SJCRH30 (cell line): ENCODE data around the gene ZNF655. TPM values are rescaled to one million over a fixed set of nuclear protein-coding genes. Genes with fewer than 3 reads are reported as not detected.
"Not testable (repeated sequence)": the region's sequence is repeated elsewhere in the genome, so short reads cannot be mapped to it uniquely, and the experiment has no call there.

Experiments used
- DNase-seq, 2 experiments: peaks; one replicate each; pipeline ENCODE4 v3.0.0-alpha.2; 2015 to 2020
- H3K27ac ChIP-seq: fragments of 250-450 bp; sonication (Bioruptor Pico); 2 replicates; pipeline ENCODE4 v1.5.1; 2020; ENCODE audit warnings: mild to moderate bottlenecking, moderate library complexity
- H3K27me3 ChIP-seq: fragments of 250-450 bp; sonication (Bioruptor Pico); 2 replicates; pipeline ENCODE4 v1.5.1; 2020; ENCODE audit warnings: mild to moderate bottlenecking, moderate library complexity
- H3K36me3 ChIP-seq: fragments of 250-450 bp; sonication (Bioruptor Pico); 2 replicates; pipeline ENCODE4 v1.5.1; 2020; ENCODE audit warnings: mild to moderate bottlenecking, moderate library complexity
- H3K4me1 ChIP-seq: fragments of 250-450 bp; sonication (Bioruptor Pico); 2 replicates; pipeline ENCODE4 v1.5.1; 2020; ENCODE audit warnings: mild to moderate bottlenecking, moderate library complexity
- H3K4me3 ChIP-seq: fragments of 250-450 bp; sonication (Bioruptor Pico); 2 replicates; pipeline ENCODE4 v1.5.1; 2020; ENCODE audit warnings: mild to moderate bottlenecking, moderate library complexity
- H3K9me3 ChIP-seq: fragments of 250-450 bp; sonication (Bioruptor Pico); replicated peaks from 2 replicates; pipeline ENCODE4 v1.5.1; 2020; ENCODE audit warnings: mild to moderate bottlenecking, moderate library complexity
- total RNA-seq: library from RNA; depleted of rRNA; stranded (reverse); fragments of >200 nt; shearing (Covaris generic); gene quantifications from 2 replicates; pipeline ENCODE4 v1.2.3, GENCODE V29; 2014

The ZNF655 gene
- total RNA-seq, 1 experiment from 2014 or later: 79.9 TPM

DNA sequence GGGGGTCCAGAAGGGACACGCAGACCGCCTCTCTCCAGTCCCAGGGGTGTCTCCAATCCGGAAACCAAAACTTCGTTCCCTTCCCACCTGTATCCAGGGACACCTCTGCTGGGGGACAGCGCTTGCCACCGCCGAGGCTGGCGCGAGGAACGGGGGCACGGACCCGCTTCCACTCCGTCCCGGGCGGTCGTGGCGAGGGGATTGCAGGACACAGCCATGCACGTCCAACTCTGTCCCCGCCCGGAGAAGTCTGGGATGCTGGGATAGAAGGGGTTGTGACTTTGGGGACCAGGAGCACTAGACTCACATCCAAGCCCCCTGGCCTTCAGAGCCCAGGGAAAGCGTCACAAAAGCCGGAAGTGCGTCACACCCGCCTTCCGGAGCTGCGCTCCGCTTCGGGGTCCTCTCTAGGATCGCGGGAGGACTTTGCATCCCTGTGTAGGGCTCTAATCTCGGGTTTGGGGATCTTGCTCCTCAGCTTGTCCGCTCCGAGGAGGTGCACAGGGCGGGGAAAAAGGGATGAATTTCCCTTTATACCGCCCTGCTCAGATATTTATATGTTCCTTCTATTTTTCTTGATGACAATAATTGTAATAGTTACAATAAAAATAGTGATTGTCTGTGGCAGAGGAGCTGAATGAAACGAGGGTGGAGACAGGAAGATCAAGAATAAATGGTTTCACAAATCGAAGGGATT, 6.5 kb upstream of the ZNF655 start, which contains the start of gene FAM200A:
Gene FAM200A (minus strand): TSS at position 348 of the 697 bp plus-strand sequence. CDS start 3,707 bp downstream, outside the sequence.
- Histone ChIP-seq H3K27me3 (no peaks in the 10 kb centered on the region), H3K36me3 (peaks cover 3% of the 10 kb centered on the region; the same call in 1 of the 2 replicates), H3K27ac (peak within 1 kb of the TSS; percentile 49), H3K4me1 (no peaks in the 10 kb centered on the region), H3K4me3 (peak within 1 kb of the TSS; percentile 94), H3K9me3 (no peaks in the 10 kb centered on the region)
- DNase-seq: peak; percentile 93 to 96

DNA sequence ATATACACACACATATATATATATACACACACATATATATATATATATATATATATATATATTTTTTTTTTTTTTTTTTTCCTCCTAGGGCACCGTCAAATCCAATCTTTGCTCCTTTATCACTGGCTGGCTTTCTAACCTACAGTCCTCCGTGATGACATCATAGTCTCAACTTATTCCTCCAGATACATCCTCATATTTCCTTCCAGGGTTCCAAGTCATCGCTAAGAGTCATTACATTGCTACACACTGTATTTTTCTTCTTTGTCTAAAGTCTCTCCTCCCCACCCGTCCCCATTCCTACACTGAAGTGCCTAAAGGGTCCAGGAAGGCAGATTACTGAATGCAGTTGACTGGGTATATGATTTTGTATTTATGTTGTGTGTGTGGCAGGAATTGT, 5.4 kb upstream of the ZNF655 start:
- H3K4me1 ChIP-seq: peaks cover 4% of the 10 kb centered on the region; the same call in 1 of the 2 replicates
- H3K27me3 ChIP-seq: no peaks in the 10 kb centered on the region
- H3K27ac ChIP-seq: no peak overlapping the region
- peaks cover 6% of the 10 kb centered on the region; the same call in 1 of the 2 replicates for H3K36me3 ChIP-seq
- H3K9me3 ChIP-seq: no peaks in the 10 kb centered on the region
- no peak for DNase-seq
- H3K4me3 ChIP-seq: no peak overlapping the region

DNA sequence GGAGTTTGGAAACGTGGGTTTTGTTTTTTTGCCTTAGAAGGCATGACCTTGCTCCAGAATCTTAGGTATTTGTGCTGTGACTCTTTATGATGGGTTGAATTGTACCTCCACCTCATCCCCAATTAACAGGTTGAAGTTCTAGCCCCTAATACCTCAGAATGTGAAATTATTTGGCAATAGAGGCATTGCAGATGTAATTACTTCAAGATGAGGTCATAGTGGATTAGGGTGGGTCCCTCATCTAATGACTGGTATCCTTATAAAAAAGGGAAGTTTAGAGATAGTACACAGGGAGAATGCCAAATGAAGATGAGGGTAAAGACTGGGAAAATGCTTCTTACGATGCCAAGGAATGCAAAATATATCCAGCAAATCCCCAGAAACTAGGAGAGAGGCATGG, 3.5 kb upstream of the ZNF655 start:
- Histone ChIP-seq H3K27ac (no peak overlapping the region), H3K36me3 (peaks cover 6% of the 10 kb centered on the region; the same call in 1 of the 2 replicates), H3K4me3 (no peak overlapping the region), H3K4me1 (peaks cover 4% of the 10 kb centered on the region; the same call in 1 of the 2 replicates), H3K27me3 (no peaks in the 10 kb centered on the region), H3K9me3 (no peaks in the 10 kb centered on the region)
- DNase-seq: no peak

DNA sequence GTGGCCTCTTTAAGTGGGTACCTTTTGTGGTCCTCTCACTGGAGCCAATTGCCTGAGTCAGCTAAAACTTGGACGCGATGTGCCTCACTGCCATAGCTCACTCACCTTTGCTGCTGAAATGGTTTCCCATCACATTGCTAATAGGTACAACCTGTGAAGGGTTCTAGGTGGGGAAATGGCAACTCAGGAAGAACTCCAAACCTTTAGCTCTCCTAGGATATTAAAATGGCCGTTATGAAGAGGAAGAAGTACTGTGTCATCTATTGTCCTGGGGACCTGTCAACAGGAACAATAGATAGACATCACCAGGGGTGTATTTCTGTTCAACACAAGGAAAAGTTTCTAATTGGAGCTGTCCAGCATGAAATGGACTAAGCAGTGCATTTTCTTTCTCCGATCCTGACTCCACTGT, 1.2 kb upstream of the ZNF655 start:
- no peak for DNase-seq
- Histone ChIP-seq H3K27me3 (no peaks in the 10 kb centered on the region), H3K27ac (no peak overlapping the region; the same call in 1 of the 2 replicates)

DNA sequence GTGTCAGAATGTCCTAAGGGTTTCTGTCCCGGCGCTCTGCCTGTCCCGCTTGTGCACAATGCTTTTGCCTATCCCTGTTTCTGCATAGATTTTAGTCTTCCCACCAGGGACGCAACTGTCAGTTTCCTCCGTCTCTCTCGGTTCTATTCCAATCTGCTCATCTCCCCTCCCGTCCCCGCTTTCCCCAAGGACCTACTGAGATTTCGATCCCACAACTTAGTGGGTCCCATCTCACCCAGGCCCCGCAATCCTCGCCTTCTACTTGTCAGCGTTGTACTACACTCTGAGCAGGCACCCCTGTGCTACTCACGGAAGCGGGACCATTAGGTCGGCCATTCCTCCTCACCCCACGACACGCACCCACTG, 519 bp upstream of the ZNF655 start:
- peaks cover 14% of the 10 kb centered on the region for H3K4me1 ChIP-seq
- DNase-seq: no peak
- peaks cover 28% of the 10 kb centered on the region for H3K36me3 ChIP-seq
- peak overlapping the region; percentile 84 for H3K27ac ChIP-seq
- no peaks in the 10 kb centered on the region for H3K9me3 ChIP-seq
- H3K27me3 ChIP-seq: no peaks in the 10 kb centered on the region
- H3K4me3 ChIP-seq: peak overlapping the region; percentile 89

More for the DNA sequence above, 1.2 kb upstream of the ZNF655 start:
- Histone ChIP-seq H3K4me1 (peaks cover 7% of the 10 kb centered on the region), H3K9me3 (no peaks in the 10 kb centered on the region), H3K36me3 (peaks cover 24% of the 10 kb centered on the region), H3K4me3 (peak overlapping the region; percentile 89)

DNA sequence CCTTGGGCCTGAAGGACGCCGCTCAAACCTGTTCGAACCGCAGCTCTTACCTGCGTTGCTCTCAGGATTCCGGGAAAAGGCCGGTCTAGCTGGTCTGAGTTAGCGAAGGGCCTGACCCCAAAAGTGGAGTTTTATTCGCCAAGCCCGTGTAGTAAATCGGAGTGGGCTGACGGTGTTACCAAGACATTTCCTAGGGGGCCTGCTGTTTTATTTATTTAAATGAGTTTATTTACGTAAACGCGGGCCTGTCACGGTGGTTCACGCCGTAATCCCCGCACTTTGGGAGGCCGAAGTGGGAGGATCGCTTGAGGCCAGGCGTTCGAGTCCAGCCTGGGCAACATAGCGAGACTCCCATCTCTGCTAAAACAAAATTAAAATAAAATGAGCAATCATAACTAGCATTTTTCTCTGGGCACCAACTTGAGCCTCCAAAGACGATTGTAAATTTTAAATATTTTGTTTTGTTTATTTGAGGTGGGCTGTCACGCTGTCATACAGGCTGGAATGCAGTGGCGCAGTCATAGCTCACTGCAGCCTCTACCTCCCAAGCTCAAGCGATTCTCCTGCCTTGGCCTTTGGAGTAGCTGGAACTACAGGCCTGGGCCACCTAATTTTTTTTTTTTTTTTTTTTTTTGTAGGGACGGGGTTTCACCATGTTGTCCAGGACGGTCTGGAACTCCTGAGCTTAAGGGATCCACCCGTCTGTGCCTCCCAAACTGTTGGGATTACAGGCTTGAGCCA, 903 bp downstream of the ZNF655 start:
- no peak for DNase-seq

DNA sequence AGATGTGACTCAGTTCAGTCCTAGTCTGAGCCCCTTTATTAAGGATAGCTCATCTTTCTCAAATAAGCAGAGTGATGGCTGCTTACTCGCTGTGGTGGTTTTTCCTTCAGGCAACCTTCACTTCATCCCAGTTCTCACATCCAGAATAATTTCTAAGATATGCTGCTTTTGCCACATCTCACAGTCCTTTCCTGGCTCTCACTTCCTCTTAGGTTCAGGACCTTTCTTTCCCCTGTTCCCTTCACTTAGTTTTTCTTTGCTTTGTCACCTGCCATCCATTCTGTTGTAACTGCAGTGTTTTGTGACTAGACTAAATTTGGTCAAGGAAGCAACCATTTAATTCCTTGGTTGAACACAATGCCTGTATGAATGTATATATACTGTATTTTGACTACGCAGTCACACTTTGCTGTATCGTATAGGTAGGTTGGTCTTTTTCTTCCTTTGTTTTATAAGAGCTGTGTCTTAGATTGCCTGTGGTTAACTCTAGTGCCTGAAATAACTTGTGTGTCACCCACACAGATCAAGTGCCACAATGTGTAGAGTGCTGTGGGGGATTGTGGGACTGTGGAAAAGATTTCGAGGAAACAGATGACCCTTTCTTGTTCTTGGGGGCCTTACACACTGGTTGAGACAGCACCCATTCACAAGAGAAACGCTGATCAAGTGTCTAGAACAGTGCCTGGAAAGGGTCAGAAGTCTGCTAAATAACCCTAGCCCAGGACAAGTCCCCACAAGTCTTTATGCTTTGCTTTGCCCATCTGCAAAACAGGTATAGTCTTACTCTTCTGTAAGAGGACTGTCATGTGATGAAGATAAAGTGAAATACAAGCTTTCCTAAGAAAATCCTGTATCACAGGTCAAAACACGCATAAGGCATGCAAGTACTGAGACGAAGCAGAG, 2.6 kb downstream of the ZNF655 start:
- Histone ChIP-seq H3K4me1 (peaks cover 24% of the 10 kb centered on the region), H3K27ac (no peak overlapping the region), H3K4me3 (no peak overlapping the region), H3K27me3 (no peaks in the 10 kb centered on the region), H3K9me3 (no peaks in the 10 kb centered on the region), H3K36me3 (peaks cover 57% of the 10 kb centered on the region)
- no peak for DNase-seq

More for the DNA sequence above, 903 bp downstream of the ZNF655 start:
- H3K9me3 ChIP-seq: no peaks in the 10 kb centered on the region
- peak overlapping the region; percentile 84 for H3K27ac ChIP-seq
- peaks cover 24% of the 10 kb centered on the region for H3K4me1 ChIP-seq
- H3K36me3 ChIP-seq: peaks cover 43% of the 10 kb centered on the region
- H3K27me3 ChIP-seq: no peaks in the 10 kb centered on the region
- H3K4me3 ChIP-seq: peak overlapping the region; percentile 89

DNA sequence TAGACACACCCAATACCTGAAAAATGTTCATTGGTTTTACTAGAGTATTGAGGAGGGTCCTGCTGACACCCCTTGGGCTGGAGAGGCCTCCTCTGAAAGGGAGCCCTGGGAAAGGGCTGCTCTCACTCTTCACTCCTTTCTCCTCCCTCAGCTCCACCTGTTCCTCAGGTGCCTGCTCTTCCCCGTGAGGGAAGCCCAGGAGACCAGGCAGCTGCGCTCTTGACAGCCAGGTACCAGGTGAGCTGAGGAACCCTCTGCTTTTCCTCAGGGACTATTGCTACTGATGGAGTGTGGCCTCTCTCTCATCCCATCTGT, 3.3 kb downstream of the ZNF655 start:
- H3K4me1 ChIP-seq: peaks cover 24% of the 10 kb centered on the region
- no peak overlapping the region for H3K27ac ChIP-seq
- H3K36me3 ChIP-seq: peaks cover 58% of the 10 kb centered on the region
- no peak for DNase-seq
- H3K4me3 ChIP-seq: no peak overlapping the region
- no peaks in the 10 kb centered on the region for H3K27me3 ChIP-seq
- H3K9me3 ChIP-seq: no peaks in the 10 kb centered on the region

DNA sequence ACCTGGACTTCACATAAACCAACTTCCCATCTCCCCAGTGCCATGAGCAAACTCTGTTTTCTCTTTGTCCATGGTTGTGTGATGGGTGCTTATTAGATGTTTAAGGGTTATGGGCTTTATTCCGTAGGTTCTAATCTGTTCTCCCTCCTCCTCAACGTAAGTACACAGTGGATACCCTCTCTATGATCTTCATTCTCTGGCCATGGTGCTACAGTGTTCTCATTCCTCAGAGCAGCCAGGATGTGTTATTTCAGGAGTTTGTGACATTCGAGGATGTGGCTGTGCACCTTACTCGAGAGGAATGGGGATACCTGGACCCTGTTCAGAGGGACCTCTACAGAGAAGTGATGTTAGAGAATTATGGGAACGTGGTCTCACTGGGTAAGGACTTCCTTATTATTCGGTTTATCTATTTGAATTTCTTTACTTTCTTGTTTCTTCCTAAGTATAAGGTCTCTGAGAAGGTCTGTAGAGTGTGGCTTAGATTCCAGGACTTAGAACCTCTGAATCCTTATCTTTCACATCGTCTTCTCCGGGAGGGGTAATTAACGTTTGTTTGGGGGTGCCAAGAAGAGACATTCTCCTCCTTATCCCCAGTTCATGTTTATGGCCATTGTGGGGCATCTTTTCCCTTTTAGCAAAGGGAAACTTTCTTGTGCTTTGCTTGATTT, 3.8 kb downstream of the ZNF655 start:
- Histone ChIP-seq H3K36me3 (peaks cover 56% of the 10 kb centered on the region), H3K4me3 (no peak overlapping the region), H3K27ac (peak overlapping the region; percentile 36), H3K4me1 (peaks cover 22% of the 10 kb centered on the region), H3K27me3 (no peaks in the 10 kb centered on the region), H3K9me3 (no peaks in the 10 kb centered on the region)
- DNase-seq: no peak

DNA sequence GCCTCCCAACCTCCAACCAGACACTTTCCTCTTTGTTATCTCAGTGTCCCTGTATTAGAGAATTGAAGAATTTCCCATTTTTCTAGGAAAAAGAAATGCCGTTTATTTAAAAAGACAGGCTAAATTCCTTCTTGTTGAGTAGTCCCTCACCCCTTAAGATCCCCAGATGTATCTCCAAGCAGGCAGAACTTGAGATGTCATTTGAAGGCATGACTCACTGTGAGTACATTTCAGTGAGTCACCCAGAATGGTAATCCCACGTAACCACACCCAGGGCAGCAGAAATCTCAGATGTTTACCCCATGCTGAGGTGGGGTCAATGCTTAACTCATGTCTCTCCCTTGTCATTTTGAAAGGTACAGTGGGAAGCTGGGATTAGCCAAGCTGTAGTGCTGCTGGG, 4.4 kb downstream of the ZNF655 start:
- H3K36me3 ChIP-seq: peaks cover 56% of the 10 kb centered on the region
- no peaks in the 10 kb centered on the region for H3K27me3 ChIP-seq
- H3K4me1 ChIP-seq: peaks cover 20% of the 10 kb centered on the region
- H3K27ac ChIP-seq: peak overlapping the region; percentile 36
- no peaks in the 10 kb centered on the region for H3K9me3 ChIP-seq
- no peak overlapping the region for H3K4me3 ChIP-seq
- DNase-seq: peak; percentile 78 to 79

DNA sequence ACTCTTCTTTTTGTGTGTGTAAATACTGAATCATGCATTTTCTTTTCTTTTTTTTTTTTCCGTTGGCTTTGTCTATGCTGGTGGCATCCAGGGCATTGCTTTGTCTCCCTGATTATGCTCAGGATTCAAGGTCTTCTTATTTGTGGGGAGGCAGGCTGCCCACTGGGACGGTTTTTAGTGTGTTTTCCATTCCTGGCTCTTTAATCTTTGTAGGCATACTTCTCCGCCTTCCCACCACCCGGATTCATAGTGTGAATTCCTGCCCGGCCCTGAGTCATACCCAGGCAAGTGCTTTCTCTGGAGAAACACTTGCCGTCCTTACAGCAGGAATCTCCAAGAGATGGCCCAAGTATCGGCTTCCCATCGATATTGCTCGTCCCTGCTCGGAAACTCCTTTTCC, 5.2 kb downstream of the ZNF655 start:
- no peak for DNase-seq
- no peaks in the 10 kb centered on the region for H3K27me3 ChIP-seq
- H3K9me3 ChIP-seq: no peaks in the 10 kb centered on the region
- peaks cover 61% of the 10 kb centered on the region for H3K36me3 ChIP-seq
- H3K27ac ChIP-seq: no peak overlapping the region
- peaks cover 20% of the 10 kb centered on the region for H3K4me1 ChIP-seq
- H3K4me3 ChIP-seq: no peak overlapping the region

DNA sequence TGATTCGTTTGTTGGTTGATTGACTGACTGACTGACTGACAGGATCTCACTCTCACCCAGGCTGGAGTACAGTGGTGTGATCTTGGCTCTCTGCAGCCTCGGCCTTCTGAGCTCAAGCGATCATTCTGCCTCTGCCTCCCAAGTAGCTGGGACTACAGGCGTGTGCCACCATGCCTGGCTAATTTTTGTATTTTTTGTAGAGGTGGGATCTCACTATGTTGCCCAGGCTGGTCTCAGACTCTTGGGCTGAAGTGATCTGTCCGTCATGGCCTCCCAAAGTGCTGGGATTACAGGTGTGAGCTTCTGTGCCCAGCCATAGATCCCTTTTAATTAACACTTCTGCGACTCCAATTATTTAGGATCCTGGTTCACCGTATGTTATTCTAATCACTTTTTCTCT, 10.3 kb downstream of the ZNF655 start:
- H3K4me1 ChIP-seq, H3K27me3 ChIP-seq, H3K4me3 ChIP-seq, H3K9me3 ChIP-seq, DNase-seq, H3K27ac ChIP-seq: not testable (repeated sequence)
- H3K36me3 ChIP-seq: peaks cover 70% of the 10 kb centered on the region

DNA sequence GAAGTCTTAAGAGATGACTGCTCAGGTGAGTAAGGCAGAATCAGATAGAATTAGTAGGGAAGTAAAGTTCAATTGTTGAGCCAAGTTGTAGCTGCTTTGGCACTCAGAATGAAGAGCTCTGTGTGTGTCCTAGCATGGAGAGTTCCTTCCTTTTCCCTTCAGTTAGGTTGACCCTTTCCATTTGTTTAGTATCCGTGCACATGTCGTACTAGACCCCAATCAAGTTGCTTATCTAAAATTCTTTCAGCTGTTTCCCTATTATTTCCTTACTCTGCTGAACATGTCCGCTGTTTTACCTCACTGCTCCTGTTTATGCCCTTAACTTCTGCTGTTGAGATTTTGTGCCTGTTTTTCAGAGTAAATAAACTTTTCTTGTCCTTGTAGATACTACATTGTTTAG, 13.3 kb downstream of the ZNF655 start:
- no peaks in the 10 kb centered on the region for H3K27me3 ChIP-seq
- DNase-seq: no peak
- H3K4me1 ChIP-seq: no peaks in the 10 kb centered on the region
- H3K36me3 ChIP-seq: peaks cover 50% of the 10 kb centered on the region
- H3K27ac ChIP-seq: no peak overlapping the region
- no peak overlapping the region for H3K4me3 ChIP-seq
- H3K9me3 ChIP-seq: no peaks in the 10 kb centered on the region

DNA sequence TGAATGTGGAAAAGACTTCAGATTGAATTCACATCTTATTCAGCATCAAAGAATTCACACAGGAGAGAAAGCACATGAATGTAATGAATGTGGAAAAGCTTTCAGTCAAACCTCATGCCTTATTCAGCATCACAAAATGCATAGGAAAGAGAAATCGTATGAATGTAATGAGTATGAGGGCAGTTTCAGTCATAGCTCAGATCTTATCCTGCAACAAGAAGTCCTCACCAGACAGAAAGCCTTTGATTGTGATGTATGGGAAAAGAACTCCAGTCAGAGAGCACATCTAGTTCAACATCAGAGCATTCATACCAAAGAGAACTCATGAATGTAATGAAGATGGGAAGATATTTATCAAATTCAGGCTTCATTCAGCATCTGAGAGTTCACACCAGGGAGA, 14.8 kb downstream of the ZNF655 start:
- Histone ChIP-seq H3K4me1 (no peaks in the 10 kb centered on the region), H3K9me3 (no peaks in the 10 kb centered on the region), H3K4me3 (no peak overlapping the region), H3K36me3 (peaks cover 46% of the 10 kb centered on the region), H3K27me3 (no peaks in the 10 kb centered on the region), H3K27ac (no peak overlapping the region)
- no peak for DNase-seq
